SK-N-MC (cell line): ENCODE data around the gene CLEC4E.

Experiments used
- EZH2 ChIP-seq: fragments of 200-600 bp; sonication (generic); IDR thresholded peaks from one replicate; pipeline ENCODE4 v1.6.1; 2017; ENCODE audit warnings: antibody characterized with exemption
- POLR2AphosphoS5 ChIP-seq: IDR thresholded peaks from 2 replicates; pipeline ENCODE4 v1.6.1; 2012; ENCODE audit warnings: mild to moderate bottlenecking, low read depth, low read length, borderline replicate concordance

DNA sequence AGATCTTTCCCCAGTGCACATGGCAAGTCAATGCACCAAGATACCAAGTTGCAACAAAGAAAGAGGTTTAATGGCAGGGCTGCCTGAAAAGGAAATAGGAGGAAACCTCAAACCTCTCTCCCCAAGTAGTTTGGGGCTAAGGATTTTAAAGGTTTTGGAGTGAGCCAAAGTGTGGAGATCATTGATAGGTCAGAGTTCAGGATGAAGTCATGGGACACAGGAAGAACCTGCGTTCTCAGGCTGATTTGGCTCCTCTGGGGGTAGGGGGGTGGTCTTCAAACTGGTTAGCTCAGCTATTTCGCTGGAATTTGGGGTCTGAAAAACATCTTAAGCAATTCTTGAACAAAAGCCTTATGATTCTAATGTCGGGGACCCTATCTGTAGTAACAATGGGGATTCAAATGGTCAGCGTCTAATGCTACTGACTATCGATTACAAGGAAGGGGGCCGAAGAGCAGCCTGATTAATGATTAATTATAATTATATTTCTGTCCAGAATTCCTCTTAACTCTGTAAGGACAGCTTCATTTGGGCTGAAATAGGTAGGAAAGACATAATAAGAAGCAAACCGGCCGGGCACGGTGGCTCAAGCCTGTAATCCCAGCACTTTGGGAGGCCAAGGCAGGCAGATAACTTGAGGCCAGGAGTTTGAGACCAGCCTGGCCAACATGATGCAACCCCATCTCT lies 40.5 kb upstream of the CLEC4E start:
- no peak for TF ChIP-seq EZH2
- no peak for TF ChIP-seq POLR2AphosphoS5
